Hematopoietic multipotent progenitor cell treated with erythropoietin and hydrocortisone succinate and interleukin-3 and kit ligand, for 6 days (in vitro differentiated cells): ENCODE measurements around the gene ZSCAN10.

Experiments
- DNase-seq: peaks from one replicate; pipeline ENCODE4 v3.0.0-alpha.2; 2015

Gene ZSCAN10

DNA sequence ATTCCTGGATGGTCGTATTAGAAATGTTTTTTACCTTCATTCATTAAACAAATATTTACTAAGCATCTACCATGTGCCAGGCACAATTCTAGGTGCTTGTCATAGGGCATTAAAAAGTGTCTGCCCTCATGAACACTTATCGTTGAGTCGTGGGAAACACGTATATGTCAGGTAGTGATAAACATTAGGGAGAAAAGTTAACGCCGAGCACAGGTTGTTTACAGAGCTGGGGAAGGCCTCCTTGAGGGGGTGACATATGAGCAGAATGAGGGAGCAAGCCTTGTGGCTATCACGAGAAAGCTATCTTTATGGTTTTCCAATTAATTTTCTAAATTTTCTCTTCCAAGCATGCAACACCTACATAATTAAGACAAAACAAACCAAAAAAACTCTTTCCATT lies 34.8 kb upstream of the ZSCAN10 start:
- peak; percentile 41 for DNase-seq

GRCh38 chr16:3131755-3132377 lies 32.8 kb upstream of the ZSCAN10 start:
- peak; percentile 82 for DNase-seq

- peak; percentile 97 for DNase-seq
Observed at GRCh38 chr16:3129137-3130131, 30.3 kb upstream of the ZSCAN10 start.

GRCh38 chr16:3127745-3128144 lies 28.7 kb upstream of the ZSCAN10 start:
- DNase-seq: no peak

GRCh38 chr16:3123986-3124886 lies 25.1 kb upstream of the ZSCAN10 start:
- DNase-seq: peak; percentile 100

DNA sequence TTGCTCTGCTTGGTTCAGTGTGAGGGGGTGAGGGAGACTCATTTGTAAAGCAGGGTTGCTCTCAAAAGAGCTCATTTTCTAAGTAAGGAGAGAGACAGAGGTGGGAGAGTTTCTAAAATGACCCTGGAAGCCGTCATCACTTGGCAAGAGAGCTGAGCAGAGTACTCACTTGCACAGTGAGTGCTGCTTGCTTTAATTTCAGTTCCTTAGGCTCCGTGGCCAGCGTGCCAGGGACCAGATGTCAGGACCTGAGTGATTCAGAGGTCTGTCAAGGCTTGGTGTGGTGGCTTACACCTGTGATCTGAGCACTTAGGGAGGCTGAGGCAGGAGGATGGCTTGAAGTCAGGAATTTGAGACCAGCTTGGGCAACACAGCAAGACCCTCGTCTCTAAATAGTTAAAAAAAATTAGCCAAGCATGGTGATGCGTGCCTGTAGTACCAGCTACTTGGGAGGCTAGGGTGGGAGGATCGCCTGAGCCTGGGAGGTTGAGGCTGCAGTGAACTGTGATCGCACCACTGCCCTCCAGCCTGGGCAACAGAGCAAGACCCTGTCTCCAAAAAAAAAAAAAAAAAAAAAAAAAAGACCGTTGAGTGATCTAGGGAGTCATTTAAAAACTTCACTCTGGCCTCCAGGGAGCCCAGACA lies 24.0 kb upstream of the ZSCAN10 start:
- no peak for DNase-seq

GRCh38 chr16:3121851-3122467 lies 22.9 kb upstream of the ZSCAN10 start:
- peak; percentile 78 for DNase-seq

DNA sequence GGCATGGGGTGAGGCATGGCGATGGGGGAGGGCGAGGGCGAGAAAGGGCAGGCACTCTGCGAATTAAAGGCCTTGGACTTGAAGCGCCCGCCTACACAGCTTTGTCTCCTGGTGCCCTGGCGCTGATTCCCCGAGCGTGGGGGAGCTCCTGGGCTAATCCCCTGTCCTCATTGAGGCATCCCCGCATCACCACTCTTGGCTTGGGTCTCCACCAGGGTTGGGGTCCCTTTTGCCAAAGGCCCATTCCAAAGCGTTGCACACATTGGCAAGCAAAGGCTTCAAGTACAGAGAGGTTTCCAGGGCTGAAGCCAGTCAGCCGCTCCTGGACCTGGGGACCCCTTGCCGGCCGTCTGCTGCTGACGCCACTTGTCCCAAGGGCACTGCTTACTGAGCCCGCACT lies 21.3 kb upstream of the ZSCAN10 start:
- no peak for DNase-seq

DNA sequence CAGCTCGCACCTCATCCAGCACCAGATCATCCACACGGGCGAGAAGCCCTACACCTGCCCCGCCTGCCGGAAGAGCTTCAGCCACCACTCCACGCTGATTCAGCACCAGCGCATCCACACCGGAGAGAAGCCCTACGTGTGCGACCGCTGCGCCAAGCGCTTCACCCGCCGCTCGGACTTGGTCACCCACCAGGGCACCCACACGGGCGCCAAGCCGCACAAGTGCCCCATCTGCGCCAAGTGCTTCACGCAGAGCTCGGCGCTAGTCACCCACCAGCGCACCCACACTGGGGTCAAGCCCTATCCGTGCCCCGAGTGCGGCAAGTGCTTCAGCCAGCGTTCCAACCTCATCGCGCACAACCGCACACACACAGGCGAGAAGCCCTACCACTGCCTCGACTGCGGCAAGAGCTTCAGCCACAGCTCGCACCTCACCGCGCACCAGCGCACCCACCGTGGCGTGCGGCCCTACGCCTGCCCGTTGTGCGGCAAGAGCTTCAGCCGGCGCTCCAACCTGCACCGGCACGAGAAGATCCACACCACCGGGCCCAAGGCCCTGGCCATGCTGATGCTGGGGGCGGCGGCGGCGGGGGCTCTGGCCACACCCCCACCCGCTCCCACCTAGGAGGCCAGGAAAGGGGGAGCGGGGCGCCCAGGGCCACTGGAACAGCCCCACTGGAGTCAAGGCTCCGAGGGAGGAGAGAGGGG lies 20.8 kb upstream of the ZSCAN10 start:
- no peak for DNase-seq

DNA sequence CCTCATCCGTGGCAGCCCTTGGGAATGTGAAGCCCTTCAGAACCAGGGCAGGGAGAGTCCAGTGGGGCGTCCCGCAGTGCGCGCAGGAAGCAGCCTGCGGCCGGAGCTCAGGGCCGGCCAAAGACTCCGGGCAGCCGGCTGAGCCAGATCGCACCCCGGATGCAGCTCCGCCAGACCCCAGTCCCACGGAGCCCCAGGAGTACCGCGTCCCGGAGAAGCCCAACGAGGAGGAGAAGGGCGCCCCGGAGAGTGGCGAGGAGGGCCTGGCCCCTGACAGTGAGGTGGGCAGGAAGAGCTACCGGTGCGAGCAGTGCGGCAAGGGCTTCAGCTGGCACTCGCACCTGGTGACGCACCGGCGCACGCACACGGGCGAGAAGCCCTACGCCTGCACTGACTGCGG lies 20.2 kb upstream of the ZSCAN10 start:
- DNase-seq: no peak

- DNase-seq: no peak
Observed at GRCh38 chr16:3118846-3119245, 19.8 kb upstream of the ZSCAN10 start.

DNA sequence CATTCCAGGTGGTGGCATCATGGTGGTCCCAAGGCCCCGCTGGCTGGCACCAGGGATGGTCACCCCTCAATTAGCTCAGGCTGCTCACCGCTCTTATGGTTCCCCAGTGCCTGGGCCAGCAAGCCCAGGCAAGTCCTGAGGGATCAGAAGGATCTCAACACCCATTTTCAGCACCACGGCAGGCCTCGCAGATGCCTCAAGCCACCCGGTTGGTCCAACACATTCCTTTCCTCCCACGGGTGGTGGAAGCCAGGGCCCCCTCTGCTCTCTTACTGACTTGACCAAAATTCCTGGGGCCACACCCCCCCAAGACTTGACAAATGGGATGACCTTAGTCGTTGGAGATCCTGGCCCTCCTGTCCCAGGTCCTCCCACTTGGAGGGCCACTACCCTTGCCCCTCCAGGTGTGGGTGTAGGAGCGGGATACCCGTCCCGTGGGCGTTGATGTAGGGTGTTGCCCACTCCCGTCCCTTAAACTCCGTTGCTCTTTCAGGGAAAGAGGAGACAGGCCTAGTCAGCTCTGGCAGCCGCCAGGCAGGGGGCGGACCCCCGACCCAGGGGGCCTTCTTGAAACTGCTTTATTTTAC lies 19.2 kb upstream of the ZSCAN10 start:
- no peak for DNase-seq

- no peak for DNase-seq
Observed at GRCh38 chr16:3115561-3115960, 16.5 kb upstream of the ZSCAN10 start.

- no peak for DNase-seq
Observed at GRCh38 chr16:3115003-3115402, 15.9 kb upstream of the ZSCAN10 start.

DNA sequence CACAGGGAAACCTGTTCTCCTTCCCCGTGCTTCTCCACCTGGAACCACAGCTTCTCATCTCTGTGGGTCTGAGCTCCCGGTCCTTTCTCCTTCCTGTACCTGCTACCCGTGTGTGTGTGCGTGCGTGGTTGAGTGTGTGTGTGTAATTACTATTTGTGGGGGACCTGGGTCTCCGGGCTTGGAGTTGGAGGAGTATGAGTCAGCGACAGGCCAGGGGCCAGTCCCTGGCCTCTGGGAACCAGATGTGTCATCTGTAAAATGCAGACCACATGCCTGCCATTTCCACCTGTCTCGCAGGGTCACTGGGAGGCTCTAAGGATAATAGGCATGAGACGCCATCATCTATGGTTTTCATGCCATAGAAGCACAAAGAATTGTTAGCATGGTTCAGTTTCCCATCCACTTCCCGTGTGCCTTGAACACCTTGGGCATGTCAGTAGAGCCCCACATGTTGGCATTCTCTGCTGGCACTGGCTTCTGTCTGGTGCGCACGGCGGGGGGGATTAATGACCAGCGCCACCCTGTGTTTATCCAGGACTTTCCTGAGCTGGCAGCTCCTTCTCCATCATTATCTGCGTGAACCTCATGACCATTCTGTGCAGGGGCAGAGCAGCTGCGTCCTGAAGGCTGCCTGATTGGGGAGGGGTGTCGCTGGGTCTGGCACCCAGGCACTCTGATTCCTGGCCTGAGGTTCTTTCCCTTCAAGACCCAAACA lies 14.8 kb upstream of the ZSCAN10 start:
- no peak for DNase-seq

- no peak for DNase-seq
Observed at GRCh38 chr16:3112881-3113574, 13.9 kb upstream of the ZSCAN10 start.

DNA sequence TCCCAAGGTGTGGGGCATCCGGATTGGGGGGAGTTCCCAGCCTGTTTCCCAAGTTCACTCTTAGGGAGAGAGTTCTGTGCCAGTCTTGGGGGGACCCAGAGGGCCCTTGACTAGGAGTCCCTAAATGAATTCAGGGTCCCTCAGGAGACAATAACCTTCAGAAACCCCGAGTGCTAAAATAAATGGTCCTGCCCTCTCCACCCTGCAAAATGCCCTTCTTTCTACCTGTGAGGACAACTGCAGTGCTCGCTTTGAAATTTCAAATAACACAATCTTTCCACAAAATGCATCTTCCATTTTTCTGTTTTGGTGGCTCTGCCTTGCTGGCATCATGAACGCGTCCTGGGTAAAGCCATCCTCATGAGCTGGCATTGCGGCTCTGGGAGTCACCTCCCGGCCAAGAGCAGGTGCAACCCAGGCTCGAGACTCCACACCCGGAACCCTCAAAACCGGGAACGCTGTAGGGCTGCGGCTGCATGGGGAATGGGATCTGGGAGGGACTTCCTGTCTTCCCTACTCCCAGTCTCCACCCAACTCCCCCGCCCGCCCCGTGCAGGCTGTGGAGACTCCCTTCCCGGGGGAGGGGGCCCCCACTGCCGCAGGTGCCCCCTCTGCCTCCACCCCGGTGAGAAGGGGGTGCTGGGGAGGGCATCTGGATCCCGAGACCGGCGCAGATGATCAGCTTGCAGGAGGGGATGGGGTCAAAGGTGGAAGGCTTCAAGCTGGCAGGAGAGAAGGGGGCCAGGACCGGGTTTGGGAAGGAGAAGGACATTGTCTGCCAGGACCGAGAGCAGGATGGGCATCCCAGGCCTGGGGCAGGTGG lies 13.2 kb upstream of the ZSCAN10 start, which contains the start of gene ZNF205:
Gene ZNF205, plus strand, starts transcription at position 529 of the 823 bp plus-strand sequence. CDS start 845 bp downstream, outside the sequence.
- peak; percentile 41 for DNase-seq

DNA sequence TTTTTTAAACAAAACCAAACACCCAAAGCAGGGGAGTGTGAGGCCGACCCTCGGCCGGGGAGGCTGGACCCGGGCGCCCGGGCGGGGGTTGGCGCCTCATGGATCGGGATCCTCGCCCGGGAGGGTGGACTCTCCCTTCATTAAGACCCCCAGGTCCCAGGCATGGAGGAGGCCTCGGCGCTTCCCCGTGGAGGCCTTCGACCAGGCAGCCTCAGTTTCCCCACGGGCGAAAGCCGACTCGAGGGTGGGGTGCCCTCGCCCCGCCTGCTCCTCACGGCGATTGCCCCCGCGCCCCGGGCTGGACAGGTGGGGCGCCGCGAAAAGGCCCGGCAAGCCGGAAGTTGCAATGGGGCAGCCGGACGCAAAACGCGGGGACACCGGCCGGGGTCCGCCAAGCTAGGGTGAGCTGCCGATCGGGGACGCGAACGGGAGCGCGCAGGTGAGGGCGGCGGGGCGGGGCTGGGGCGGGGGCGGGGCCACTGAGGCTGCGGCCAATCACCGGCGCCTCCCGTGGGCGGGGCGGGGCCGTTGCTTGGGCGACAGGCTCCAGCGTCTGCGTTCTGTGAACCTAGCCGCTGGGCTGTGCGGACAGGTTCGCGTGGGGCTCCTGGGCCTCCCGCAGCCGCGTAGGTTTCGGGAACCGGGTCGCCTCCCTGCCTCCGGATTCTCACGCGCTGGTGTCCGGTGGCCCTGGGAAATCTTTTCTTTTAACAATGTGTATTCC lies 7.3 kb upstream of the ZSCAN10 start:
- DNase-seq: peak; percentile 94
